HL-60 (cell line): ENCODE measurements around the gene LRBA.

ENCODE experiments used
- DNase-seq, 2 experiments: peaks; one replicate each; pipeline ENCODE4 v3.0.0-alpha.2; 2010 to 2020; ENCODE audit warnings: low read depth in 1 of 2, low spot score in 1 of 2
- H3K27ac ChIP-seq: fragments of 250-450 bp; sonication (Bioruptor Pico); replicated peaks from 2 replicates; pipeline ENCODE4 v1.5.1; 2020; ENCODE audit warnings: mild to moderate bottlenecking, moderate library complexity
- H3K27me3 ChIP-seq: fragments of 250-450 bp; sonication (Bioruptor Pico); 2 replicates; pipeline ENCODE4 v1.5.1; 2021; ENCODE audit warnings: mild to moderate bottlenecking, moderate library complexity; ENCODE audit not compliant: insufficient read depth, poor library complexity, severe bottlenecking
- H3K4me3 ChIP-seq: replicated peaks from 2 replicates; pipeline ENCODE4 v1.5.1; 2011; ENCODE audit warnings: mild to moderate bottlenecking, control low read depth, low read length; ENCODE audit not compliant: insufficient read depth
- GABPA ChIP-seq: IDR thresholded peaks from 2 replicates; pipeline ENCODE4 v1.6.1; 2012; ENCODE audit warnings: low read depth
- POLR2AphosphoS5 ChIP-seq: IDR thresholded peaks from 2 replicates; pipeline ENCODE4 v1.6.1; 2012; ENCODE audit warnings: low read depth
- SPI1 ChIP-seq: IDR thresholded peaks from 2 replicates; pipeline ENCODE4 v1.6.1; 2012; ENCODE audit warnings: low read depth, mild to moderate bottlenecking, borderline replicate concordance
- TF ChIP-seq, protein P1 (sequence below): IDR thresholded peaks from 2 replicates; pipeline ENCODE4 v1.6.1; 2012; ENCODE audit warnings: low read depth; ENCODE audit not compliant: insufficient replicate concordance
- TF ChIP-seq, protein P2 (sequence below): IDR thresholded peaks from one replicate; pipeline ENCODE4 v1.5.1; 2011; ENCODE audit warnings: low read length, control low read depth, inconsistent platforms; ENCODE audit not compliant: insufficient read depth

LRBA gene

DNA sequence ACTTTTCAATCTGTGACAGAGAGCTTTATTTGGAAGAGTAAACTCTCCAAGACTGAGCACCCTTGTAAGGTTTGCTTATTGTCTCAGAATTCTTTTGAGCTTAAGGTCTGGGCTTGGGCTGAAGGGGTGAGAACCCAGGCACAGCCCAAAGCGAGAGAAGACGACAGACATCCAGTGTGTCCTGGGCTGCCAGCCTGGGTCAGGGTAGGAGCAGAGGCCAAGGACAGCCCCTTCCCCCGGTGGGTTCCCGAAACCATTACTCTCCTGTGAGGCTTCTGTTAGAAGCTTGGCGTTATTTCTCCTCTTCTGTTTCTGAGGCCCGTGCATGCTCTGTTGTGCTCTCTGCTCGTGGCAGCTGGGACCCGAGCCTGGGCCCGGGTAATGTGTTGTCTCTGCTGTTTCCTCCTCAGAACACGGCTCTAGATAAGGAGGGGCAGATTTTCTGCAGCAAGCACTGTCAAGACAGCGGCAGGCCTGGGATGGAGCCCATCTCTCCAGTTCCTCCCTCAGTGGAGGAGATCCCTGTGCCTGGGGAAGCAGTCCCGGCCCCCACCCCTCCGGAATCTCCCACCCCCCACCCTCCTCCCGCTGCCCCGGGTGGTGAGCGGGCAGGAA is 759.4 kb downstream of the LRBA start:
- Histone ChIP-seq H3K27ac (no peak overlapping the region), H3K4me3 (no peak overlapping the region), H3K27me3 (no peaks in the 10 kb centered on the region)
- DNase-seq = no peak
- TF ChIP-seq, protein P1, sequence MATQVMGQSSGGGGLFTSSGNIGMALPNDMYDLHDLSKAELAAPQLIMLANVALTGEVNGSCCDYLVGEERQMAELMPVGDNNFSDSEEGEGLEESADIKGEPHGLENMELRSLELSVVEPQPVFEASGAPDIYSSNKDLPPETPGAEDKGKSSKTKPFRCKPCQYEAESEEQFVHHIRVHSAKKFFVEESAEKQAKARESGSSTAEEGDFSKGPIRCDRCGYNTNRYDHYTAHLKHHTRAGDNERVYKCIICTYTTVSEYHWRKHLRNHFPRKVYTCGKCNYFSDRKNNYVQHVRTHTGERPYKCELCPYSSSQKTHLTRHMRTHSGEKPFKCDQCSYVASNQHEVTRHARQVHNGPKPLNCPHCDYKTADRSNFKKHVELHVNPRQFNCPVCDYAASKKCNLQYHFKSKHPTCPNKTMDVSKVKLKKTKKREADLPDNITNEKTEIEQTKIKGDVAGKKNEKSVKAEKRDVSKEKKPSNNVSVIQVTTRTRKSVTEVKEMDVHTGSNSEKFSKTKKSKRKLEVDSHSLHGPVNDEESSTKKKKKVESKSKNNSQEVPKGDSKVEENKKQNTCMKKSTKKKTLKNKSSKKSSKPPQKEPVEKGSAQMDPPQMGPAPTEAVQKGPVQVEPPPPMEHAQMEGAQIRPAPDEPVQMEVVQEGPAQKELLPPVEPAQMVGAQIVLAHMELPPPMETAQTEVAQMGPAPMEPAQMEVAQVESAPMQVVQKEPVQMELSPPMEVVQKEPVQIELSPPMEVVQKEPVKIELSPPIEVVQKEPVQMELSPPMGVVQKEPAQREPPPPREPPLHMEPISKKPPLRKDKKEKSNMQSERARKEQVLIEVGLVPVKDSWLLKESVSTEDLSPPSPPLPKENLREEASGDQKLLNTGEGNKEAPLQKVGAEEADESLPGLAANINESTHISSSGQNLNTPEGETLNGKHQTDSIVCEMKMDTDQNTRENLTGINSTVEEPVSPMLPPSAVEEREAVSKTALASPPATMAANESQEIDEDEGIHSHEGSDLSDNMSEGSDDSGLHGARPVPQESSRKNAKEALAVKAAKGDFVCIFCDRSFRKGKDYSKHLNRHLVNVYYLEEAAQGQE = no peak
- TF ChIP-seq GABPA = no peak
- TF ChIP-seq POLR2AphosphoS5 = no peak
- no peak for TF ChIP-seq SPI1
- TF ChIP-seq, protein P2, sequence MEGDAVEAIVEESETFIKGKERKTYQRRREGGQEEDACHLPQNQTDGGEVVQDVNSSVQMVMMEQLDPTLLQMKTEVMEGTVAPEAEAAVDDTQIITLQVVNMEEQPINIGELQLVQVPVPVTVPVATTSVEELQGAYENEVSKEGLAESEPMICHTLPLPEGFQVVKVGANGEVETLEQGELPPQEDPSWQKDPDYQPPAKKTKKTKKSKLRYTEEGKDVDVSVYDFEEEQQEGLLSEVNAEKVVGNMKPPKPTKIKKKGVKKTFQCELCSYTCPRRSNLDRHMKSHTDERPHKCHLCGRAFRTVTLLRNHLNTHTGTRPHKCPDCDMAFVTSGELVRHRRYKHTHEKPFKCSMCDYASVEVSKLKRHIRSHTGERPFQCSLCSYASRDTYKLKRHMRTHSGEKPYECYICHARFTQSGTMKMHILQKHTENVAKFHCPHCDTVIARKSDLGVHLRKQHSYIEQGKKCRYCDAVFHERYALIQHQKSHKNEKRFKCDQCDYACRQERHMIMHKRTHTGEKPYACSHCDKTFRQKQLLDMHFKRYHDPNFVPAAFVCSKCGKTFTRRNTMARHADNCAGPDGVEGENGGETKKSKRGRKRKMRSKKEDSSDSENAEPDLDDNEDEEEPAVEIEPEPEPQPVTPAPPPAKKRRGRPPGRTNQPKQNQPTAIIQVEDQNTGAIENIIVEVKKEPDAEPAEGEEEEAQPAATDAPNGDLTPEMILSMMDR = no peak

DNA sequence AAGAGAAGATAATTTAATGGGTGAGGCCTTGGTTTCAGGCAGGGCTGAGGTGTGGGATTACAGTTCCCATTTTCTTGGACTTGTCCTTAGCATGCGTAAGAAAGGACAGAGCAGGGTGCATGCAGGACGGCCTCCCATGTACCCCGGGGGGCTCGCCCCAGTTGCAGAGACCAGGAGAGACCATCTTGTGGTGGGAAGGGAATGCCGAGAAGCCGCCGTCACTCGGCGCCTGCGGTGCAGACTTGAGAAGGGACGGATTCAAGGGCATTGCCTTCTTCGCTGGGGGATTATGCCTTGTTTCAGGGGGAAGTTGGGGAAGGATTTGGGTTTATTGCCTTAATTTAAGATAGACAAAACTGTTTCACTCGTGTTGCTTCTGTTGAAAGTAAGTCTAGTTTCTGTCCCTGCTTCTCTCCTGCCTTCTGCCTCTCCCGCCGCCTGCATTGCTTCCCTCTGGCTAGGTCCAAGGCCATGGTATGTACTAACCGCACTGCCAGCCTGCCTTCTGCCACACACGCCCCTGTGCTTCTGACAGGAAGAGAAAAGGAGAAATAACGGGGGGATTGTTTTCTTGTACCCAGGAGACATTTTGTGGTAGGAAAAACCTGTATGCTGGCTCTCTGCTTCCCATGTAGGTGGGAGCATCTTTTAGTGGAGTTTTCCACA is 761.0 kb downstream of the LRBA start:
- TF ChIP-seq, protein P2 = no peak
- TF ChIP-seq GABPA (no peak), POLR2AphosphoS5 (no peak), SPI1 (no peak)
- TF ChIP-seq, protein P1 = no peak

DNA sequence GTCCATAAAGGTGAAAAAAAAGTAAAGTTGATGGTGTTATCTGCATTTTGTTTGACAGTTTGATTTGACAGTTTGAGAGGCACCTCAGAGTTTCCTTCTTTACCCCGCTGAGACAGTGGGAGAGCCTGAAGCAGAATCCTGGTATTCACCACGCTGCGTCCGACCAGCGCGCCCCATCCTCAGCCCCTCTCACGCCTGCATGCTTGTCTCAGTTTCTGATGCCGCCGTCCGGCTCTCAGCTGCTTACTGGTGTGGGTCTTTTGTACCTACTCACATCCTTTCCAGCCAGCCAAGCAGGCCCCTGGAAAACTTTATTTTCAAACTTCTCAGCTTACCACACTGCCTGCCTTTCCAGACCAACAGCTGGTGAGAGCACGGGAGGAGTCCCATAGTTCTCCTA is 761.7 kb downstream of the LRBA start:
- no peak for DNase-seq
- TF ChIP-seq GABPA (no peak), POLR2AphosphoS5 (no peak), SPI1 (no peak)
- TF ChIP-seq, protein P2 = no peak
- TF ChIP-seq, protein P1 = no peak
- H3K27ac ChIP-seq = no peak overlapping the region

More for the DNA sequence above, 761.0 kb downstream of the LRBA start:
- no peak overlapping the region for H3K4me3 ChIP-seq
- DNase-seq = peak in 1 of 2 experiments; percentile 43
- H3K27me3 ChIP-seq = no peaks in the 10 kb centered on the region
- no peak overlapping the region for H3K27ac ChIP-seq

More for the DNA sequence above, 761.7 kb downstream of the LRBA start:
- Histone ChIP-seq H3K27me3 (no peaks in the 10 kb centered on the region), H3K4me3 (no peak overlapping the region)
